Mucosa of stomach (tissue), 1 donor: Measurements from ENCODE around the gene SLC37A3.
"Not testable (repeated sequence)": the region's sequence is repeated elsewhere in the genome, so short reads cannot be mapped to it uniquely, and the experiment has no call there.

Experiments used
- H3K27me3 ChIP-seq: one replicate; pipeline ENCODE4 v1.7.0; 2013; ENCODE audit warnings: mild to moderate bottlenecking, low read length; ENCODE audit not compliant: control insufficient read depth, insufficient read depth
- H3K36me3 ChIP-seq: one replicate; pipeline ENCODE4 v1.7.0; 2013; ENCODE audit warnings: low read length; ENCODE audit not compliant: control insufficient read depth, insufficient read depth
- H3K4me1 ChIP-seq: one replicate; pipeline ENCODE4 v1.7.0; 2013; ENCODE audit warnings: mild to moderate bottlenecking, low read length; ENCODE audit not compliant: control insufficient read depth, insufficient read depth
- H3K4me3 ChIP-seq: one replicate; pipeline ENCODE4 v1.7.0; 2013; ENCODE audit warnings: low read length
- H3K9ac ChIP-seq: one replicate; pipeline ENCODE4 v1.7.0; 2013; ENCODE audit warnings: mild to moderate bottlenecking, low read length, moderate library complexity
- H3K9me3 ChIP-seq: one replicate; pipeline ENCODE4 v1.7.0; 2013; ENCODE audit warnings: mild to moderate bottlenecking, low read length, moderate library complexity; ENCODE audit not compliant: control insufficient read depth
- donor health status: Pancreatic carcinoma.

SLC37A3 gene

GRCh38 chr7:140316165-140316661, 82.1 kb downstream of the SLC37A3 start:
- peaks cover 30% of the 10 kb centered on the region for H3K4me1 ChIP-seq
- H3K27me3 ChIP-seq: no peaks in the 10 kb centered on the region
- H3K9me3 ChIP-seq: no peaks in the 10 kb centered on the region
- no peaks in the 10 kb centered on the region for H3K36me3 ChIP-seq
- peak overlapping the region; percentile 57 for H3K9ac ChIP-seq
- peak overlapping the region; percentile 15 for H3K4me3 ChIP-seq

- no peaks in the 10 kb centered on the region for H3K36me3 ChIP-seq
- peak overlapping the region; percentile 57 for H3K9ac ChIP-seq
- peaks cover 30% of the 10 kb centered on the region for H3K4me1 ChIP-seq
- no peaks in the 10 kb centered on the region for H3K27me3 ChIP-seq
- no peaks in the 10 kb centered on the region for H3K9me3 ChIP-seq
- peak overlapping the region; percentile 15 for H3K4me3 ChIP-seq
These were observed 82.7 kb downstream of the SLC37A3 start for GRCh38 chr7:140315498-140316164.

- H3K9ac ChIP-seq: peak overlapping the region; percentile 57
- no peaks in the 10 kb centered on the region for H3K27me3 ChIP-seq
- no peaks in the 10 kb centered on the region for H3K36me3 ChIP-seq
- no peak overlapping the region for H3K4me3 ChIP-seq
- no peaks in the 10 kb centered on the region for H3K9me3 ChIP-seq
- peaks cover 30% of the 10 kb centered on the region for H3K4me1 ChIP-seq
These were observed 83.5 kb downstream of the SLC37A3 start for GRCh38 chr7:140314573-140315480.

GRCh38 chr7:140312141-140312846, 86.0 kb downstream of the SLC37A3 start:
- H3K27me3 ChIP-seq: no peaks in the 10 kb centered on the region
- no peak overlapping the region for H3K4me3 ChIP-seq
- H3K9me3 ChIP-seq: no peaks in the 10 kb centered on the region
- peaks cover 37% of the 10 kb centered on the region for H3K4me1 ChIP-seq
- H3K9ac ChIP-seq: no peak overlapping the region
- no peaks in the 10 kb centered on the region for H3K36me3 ChIP-seq

GRCh38 chr7:140311128-140311527, 87.2 kb downstream of the SLC37A3 start:
- not testable (repeated sequence) for H3K4me3 ChIP-seq, H3K36me3 ChIP-seq, H3K27me3 ChIP-seq, H3K9me3 ChIP-seq, H3K9ac ChIP-seq
- peaks cover 33% of the 10 kb centered on the region for H3K4me1 ChIP-seq

GRCh38 chr7:140310337-140311002, 87.9 kb downstream of the SLC37A3 start:
- H3K27me3 ChIP-seq: no peaks in the 10 kb centered on the region
- H3K4me3 ChIP-seq: no peak overlapping the region
- H3K9ac ChIP-seq: no peak overlapping the region
- no peaks in the 10 kb centered on the region for H3K36me3 ChIP-seq
- peaks cover 32% of the 10 kb centered on the region for H3K4me1 ChIP-seq
- no peaks in the 10 kb centered on the region for H3K9me3 ChIP-seq

GRCh38 chr7:140308060-140308459, 90.3 kb downstream of the SLC37A3 start:
- Histone ChIP-seq H3K9me3 (no peaks in the 10 kb centered on the region), H3K9ac (no peak overlapping the region), H3K27me3 (no peaks in the 10 kb centered on the region), H3K4me1 (peaks cover 30% of the 10 kb centered on the region), H3K36me3 (no peaks in the 10 kb centered on the region), H3K4me3 (no peak overlapping the region)

GRCh38 chr7:140304191-140304799, 94.0 kb downstream of the SLC37A3 start:
- peak overlapping the region; percentile 15 for H3K9ac ChIP-seq
- no peaks in the 10 kb centered on the region for H3K27me3 ChIP-seq
- H3K4me1 ChIP-seq: peaks cover 30% of the 10 kb centered on the region
- no peaks in the 10 kb centered on the region for H3K36me3 ChIP-seq
- no peaks in the 10 kb centered on the region for H3K9me3 ChIP-seq
- H3K4me3 ChIP-seq: no peak overlapping the region

- Histone ChIP-seq H3K36me3 (no peaks in the 10 kb centered on the region), H3K9me3 (no peaks in the 10 kb centered on the region), H3K27me3 (no peaks in the 10 kb centered on the region), H3K4me3 (no peak overlapping the region), H3K9ac (no peak overlapping the region), H3K4me1 (peaks cover 13% of the 10 kb centered on the region)
These were observed 97.8 kb downstream of the SLC37A3 start for GRCh38 chr7:140300243-140301136.

GRCh38 chr7:140298213-140298612, 100.1 kb downstream of the SLC37A3 start:
- Histone ChIP-seq H3K4me1 (peaks cover 5% of the 10 kb centered on the region), H3K36me3 (no peaks in the 10 kb centered on the region), H3K9ac (no peak overlapping the region), H3K9me3 (no peaks in the 10 kb centered on the region), H3K27me3 (no peaks in the 10 kb centered on the region), H3K4me3 (no peak overlapping the region)
